ENCODE data around the gene TOR1AIP2.

TOR1AIP2 gene

DNA sequence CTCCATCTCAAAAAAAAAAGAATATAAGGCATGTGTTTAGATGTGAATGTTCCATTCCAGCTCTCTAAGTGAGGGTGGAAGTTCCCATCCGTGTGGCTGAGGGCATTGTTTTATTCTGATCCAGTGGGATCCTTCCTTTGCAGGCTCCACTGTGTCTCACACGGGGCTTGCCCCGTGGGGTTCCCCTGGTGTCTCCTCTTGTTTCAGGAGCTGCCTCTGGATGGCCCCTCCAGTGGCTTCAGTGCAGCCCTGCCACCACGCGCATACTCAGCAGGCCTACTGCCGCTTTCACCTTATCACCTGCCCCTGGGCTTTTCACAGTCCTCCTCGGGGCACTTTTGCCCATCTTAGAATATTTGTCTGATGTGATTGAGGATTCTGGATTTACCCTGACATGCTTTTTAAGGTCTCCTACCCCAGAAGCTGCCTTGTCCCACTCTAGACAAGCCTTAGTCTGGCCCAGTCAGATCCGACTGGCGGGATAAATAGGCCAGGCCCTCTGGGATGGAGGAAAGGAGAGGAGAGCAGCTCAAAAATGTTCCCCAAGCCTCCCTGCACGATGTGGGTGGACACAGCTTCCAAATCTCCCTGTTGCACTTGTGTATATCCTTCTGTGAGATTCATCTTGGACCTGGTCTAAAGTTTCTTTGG lies 79.3 kb downstream of the TOR1AIP2 start:
- no peak for TF ChIP-seq ZNF274 (IDR thresholded peaks at IDR 0.05; ENCODE audit: low read depth, low read length)
- no peak overlapping the region for H3K4me3 ChIP-seq (ENCODE audit: low read length)

DNA sequence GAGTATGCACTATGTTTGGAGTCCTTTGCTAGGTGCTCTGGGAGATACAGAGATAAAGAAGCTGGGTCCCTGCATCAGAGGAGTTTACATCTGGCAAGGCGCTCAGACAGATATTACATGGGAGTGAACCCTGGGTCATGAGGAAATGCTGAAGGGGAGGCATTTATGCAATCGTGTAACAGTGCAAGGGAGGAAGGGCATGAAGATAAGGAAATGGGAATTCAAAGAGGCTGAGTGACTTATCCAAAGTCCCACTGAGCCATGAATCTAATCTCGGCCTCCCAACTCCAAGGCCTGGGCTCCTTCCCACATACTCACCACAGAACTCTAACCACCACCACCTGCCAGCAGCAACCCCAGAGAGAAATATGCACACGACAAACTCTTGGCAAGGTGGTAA lies 82.9 kb downstream of the TOR1AIP2 start:
- no peak overlapping the region for H3K4me3 ChIP-seq (ENCODE audit: low read length)
- TF ChIP-seq ZNF274 (IDR thresholded peaks at IDR 0.05; ENCODE audit: low read depth, low read length), result no peak

DNA sequence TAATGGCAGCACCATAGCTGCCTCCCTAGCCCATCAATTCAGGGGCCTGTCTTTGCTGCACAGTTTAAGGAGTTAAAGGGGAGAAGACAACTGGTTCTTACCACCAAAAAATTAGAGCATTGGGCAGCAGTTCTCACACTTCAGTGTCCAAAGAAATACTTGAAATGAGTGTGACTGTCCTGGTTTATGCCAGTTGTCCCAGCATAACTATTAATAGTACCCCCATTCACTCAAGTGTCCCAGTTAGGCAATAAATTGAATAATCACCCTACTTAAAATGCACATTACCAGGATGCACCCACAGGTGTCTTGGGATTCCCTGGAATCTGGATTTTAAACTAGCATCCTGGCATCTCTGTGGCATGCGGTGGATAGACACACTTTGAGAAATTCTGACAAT lies 83.5 kb downstream of the TOR1AIP2 start:
- TF ChIP-seq ZNF274 (IDR thresholded peaks at IDR 0.05; ENCODE audit: low read depth, low read length), result no peak

DNA sequence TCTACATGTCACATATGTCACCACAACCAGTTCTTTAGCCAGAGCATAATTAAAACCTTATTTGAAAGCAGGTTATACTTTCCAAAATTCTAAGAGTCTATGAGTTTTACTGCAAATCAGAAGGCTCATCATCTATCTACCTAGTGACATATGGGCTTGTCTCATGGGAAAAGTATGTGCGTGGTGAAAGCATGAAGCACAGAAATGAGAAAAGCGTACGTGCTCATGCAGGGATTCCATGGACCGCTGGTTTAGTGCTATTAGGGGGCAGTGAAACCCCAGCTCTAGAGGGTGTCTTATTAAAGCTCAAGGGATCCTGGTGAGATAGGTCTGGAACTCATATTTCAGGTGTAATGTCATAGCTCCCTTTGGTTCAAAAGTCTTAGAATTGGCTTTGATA lies 84.3 kb downstream of the TOR1AIP2 start:
- TF ChIP-seq ZNF274 (IDR thresholded peaks at IDR 0.05; ENCODE audit: low read depth, low read length), result no peak

More for the DNA sequence above, 83.5 kb downstream of the TOR1AIP2 start:
- no peak overlapping the region for H3K4me3 ChIP-seq (ENCODE audit: low read length)

More for the DNA sequence above, 84.3 kb downstream of the TOR1AIP2 start:
- H3K4me3 ChIP-seq (ENCODE audit: low read length), result no peak overlapping the region

Data from GM08714 (cell line).